Measurements from ENCODE around the gene CALD1. TPM values are rescaled to one million over a fixed set of nuclear protein-coding genes. Genes with fewer than 3 reads are reported as not detected.

The CALD1 gene
- total RNA-seq, 1 donor: 3,507 TPM

- peak; percentile 79 for DNase-seq (ENCODE audit: low read depth)
- H3K4me3 ChIP-seq (ENCODE audit: low read depth, low read length): peak overlapping the region; percentile 68
- TF ChIP-seq CTCF (IDR thresholded peaks at IDR 0.05; ENCODE audit: insufficient read depth, low read depth, low read length): no peak
Measured at GRCh38 chr7:134890246-134891240, 111.1 kb downstream of the CALD1 start.

- peak overlapping the region; percentile 68 for H3K4me3 ChIP-seq (ENCODE audit: low read depth, low read length)
- DNase-seq (ENCODE audit: low read depth): peak; percentile 95
- TF ChIP-seq CTCF (IDR thresholded peaks at IDR 0.05; ENCODE audit: insufficient read depth, low read depth, low read length): no peak
Measured at GRCh38 chr7:134891262-134891695, 111.8 kb downstream of the CALD1 start.

- DNase-seq (ENCODE audit: low read depth): peak; percentile 72
- H3K4me3 ChIP-seq (ENCODE audit: low read depth, low read length): peak overlapping the region; percentile 68
- TF ChIP-seq CTCF (IDR thresholded peaks at IDR 0.05; ENCODE audit: insufficient read depth, low read depth, low read length): no peak
Measured at GRCh38 chr7:134891696-134892678, 112.6 kb downstream of the CALD1 start.

- peak overlapping the region; percentile 68 for H3K4me3 ChIP-seq (ENCODE audit: low read depth, low read length)
- DNase-seq (ENCODE audit: low read depth): peak; percentile 54
- no peak for TF ChIP-seq CTCF (IDR thresholded peaks at IDR 0.05; ENCODE audit: insufficient read depth, low read depth, low read length)
Measured at GRCh38 chr7:134892963-134893362, 113.5 kb downstream of the CALD1 start.

GRCh38 chr7:134893920-134894319, 114.5 kb downstream of the CALD1 start:
- H3K4me3 ChIP-seq (ENCODE audit: low read depth, low read length): peak overlapping the region; percentile 68
- no peak for TF ChIP-seq CTCF (IDR thresholded peaks at IDR 0.05; ENCODE audit: insufficient read depth, low read depth, low read length)
- no peak for DNase-seq (ENCODE audit: low read depth)

- H3K4me3 ChIP-seq (ENCODE audit: low read depth, low read length): no peak overlapping the region
- DNase-seq (ENCODE audit: low read depth): no peak
- TF ChIP-seq CTCF (IDR thresholded peaks at IDR 0.05; ENCODE audit: insufficient read depth, low read depth, low read length): no peak
Measured at GRCh38 chr7:134894928-134895327, 115.5 kb downstream of the CALD1 start.

Measured in fibroblast of villous mesenchyme (primary cell).